GM18499 (cell line): ENCODE results near the gene DDX60.
"Not testable (repeated sequence)": the region's sequence is repeated elsewhere in the genome, so short reads cannot be mapped to it uniquely, and the experiment has no call there.

Source experiments
- ATAC-seq: cut with Tn5 transposase; IDR thresholded peaks from one replicate; pipeline ENCODE4 v1.9.1; 2021; ENCODE audit warnings: moderate number of reproducible peaks; ENCODE audit not compliant: insufficient read depth, unreplicated experiment

DDX60 gene

GRCh38 chr4:168318266-168318895, at the start of gene DDX60:
TSS of gene DDX60 (minus strand) at chr4:168318752. CDS start at chr4:168311259, 7,493 bp downstream.
- ATAC-seq = peak; percentile 99

- no peak for ATAC-seq
Measured at GRCh38 chr4:168367065-168367464, 48.5 kb upstream of the DDX60 start.

- no peak for ATAC-seq
Measured at GRCh38 chr4:168362025-168362401, 43.5 kb upstream of the DDX60 start.

- ATAC-seq = no peak
Measured at GRCh38 chr4:168361365-168362024, 42.9 kb upstream of the DDX60 start.

- no peak for ATAC-seq
Measured at GRCh38 chr4:168360271-168360670, 41.7 kb upstream of the DDX60 start.

- ATAC-seq = no peak
Measured at GRCh38 chr4:168357941-168358340, 39.4 kb upstream of the DDX60 start.

GRCh38 chr4:168353746-168354145, 35.2 kb upstream of the DDX60 start:
- ATAC-seq = no peak

GRCh38 chr4:168337550-168337940, 19.0 kb upstream of the DDX60 start:
- ATAC-seq = no peak

GRCh38 chr4:168336837-168337549, 18.4 kb upstream of the DDX60 start:
- no peak for ATAC-seq

GRCh38 chr4:168335621-168336020, 17.1 kb upstream of the DDX60 start:
- no peak for ATAC-seq

GRCh38 chr4:168334053-168334452, 15.5 kb upstream of the DDX60 start:
- ATAC-seq = no peak

GRCh38 chr4:168330575-168330974, 12.0 kb upstream of the DDX60 start:
- ATAC-seq = not testable (repeated sequence)

- no peak for ATAC-seq
Measured at GRCh38 chr4:168325591-168325990, 7.0 kb upstream of the DDX60 start.

- no peak for ATAC-seq
Measured at GRCh38 chr4:168321006-168321405, 2.5 kb upstream of the DDX60 start.

GRCh38 chr4:168319486-168320019, 1.0 kb upstream of the DDX60 start:
- no peak for ATAC-seq

GRCh38 chr4:168317621-168318020, 931 bp downstream of the DDX60 start:
- no peak for ATAC-seq

- no peak for ATAC-seq
Measured at GRCh38 chr4:168309781-168310180, 8.8 kb downstream of the DDX60 start.

- no peak for ATAC-seq
Measured at GRCh38 chr4:168308912-168309311, 9.6 kb downstream of the DDX60 start.

GRCh38 chr4:168306476-168306875, 12.1 kb downstream of the DDX60 start:
- ATAC-seq = no peak

GRCh38 chr4:168304744-168305459, 13.7 kb downstream of the DDX60 start:
- ATAC-seq = no peak

- ATAC-seq = not testable (repeated sequence)
Measured at GRCh38 chr4:168303430-168303829, 15.1 kb downstream of the DDX60 start.
